OCI-LY3 (cell line): ENCODE measurements around the gene IRF6.

Experiments used
- EZH2phosphoT487 ChIP-seq: fragments of 200-600 bp; shearing (Covaris generic); IDR thresholded peaks from 2 replicates; pipeline ENCODE4 v1.6.1; 2018; ENCODE audit warnings: antibody characterized with exemption, mixed run types, low read depth
- TF ChIP-seq, protein P1 (sequence below): fragments of 200-600, 300-600 bp; sonication (generic); IDR thresholded peaks from 2 replicates; pipeline ENCODE4 v1.5.1; 2014; ENCODE audit warnings: antibody characterized with exemption, low read length, low read depth

DNA sequence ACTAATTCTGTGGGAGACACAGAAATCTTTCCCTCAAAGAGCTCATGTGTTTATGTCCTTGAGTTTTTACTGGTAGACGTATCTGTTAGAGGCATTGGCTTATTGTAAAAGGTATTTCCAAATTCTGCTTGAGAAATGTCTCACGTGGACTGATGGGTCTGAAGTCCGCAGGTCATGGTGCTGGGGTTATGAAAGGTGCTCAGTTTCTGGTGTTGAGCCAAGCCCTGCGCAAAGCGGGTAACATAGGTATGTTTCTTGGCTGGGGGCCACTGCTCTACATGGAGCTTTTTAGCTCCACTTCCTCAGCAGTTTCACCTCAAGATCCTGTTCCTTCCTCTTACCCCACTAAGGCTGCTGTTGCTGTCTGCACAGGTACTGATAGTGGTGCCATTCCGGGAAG lies 32.6 kb upstream of the IRF6 start:
- TF ChIP-seq, protein P1, sequence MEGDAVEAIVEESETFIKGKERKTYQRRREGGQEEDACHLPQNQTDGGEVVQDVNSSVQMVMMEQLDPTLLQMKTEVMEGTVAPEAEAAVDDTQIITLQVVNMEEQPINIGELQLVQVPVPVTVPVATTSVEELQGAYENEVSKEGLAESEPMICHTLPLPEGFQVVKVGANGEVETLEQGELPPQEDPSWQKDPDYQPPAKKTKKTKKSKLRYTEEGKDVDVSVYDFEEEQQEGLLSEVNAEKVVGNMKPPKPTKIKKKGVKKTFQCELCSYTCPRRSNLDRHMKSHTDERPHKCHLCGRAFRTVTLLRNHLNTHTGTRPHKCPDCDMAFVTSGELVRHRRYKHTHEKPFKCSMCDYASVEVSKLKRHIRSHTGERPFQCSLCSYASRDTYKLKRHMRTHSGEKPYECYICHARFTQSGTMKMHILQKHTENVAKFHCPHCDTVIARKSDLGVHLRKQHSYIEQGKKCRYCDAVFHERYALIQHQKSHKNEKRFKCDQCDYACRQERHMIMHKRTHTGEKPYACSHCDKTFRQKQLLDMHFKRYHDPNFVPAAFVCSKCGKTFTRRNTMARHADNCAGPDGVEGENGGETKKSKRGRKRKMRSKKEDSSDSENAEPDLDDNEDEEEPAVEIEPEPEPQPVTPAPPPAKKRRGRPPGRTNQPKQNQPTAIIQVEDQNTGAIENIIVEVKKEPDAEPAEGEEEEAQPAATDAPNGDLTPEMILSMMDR: no peak
- TF ChIP-seq EZH2phosphoT487: no peak
